Endothelial cell (in vitro differentiated cells): Measurements from ENCODE around the gene SLC6A11. TPM values are rescaled to one million over a fixed set of nuclear protein-coding genes. Genes with fewer than 3 reads are reported as not detected.

Experiments used
- DNase-seq: peaks from one replicate; pipeline ENCODE4 v3.0.0; 2021; ENCODE audit warnings: low spot score
- H3K27ac Mint-ChIP-seq: one replicate; pipeline ENCODE4 v1.8.0; 2021; ENCODE audit warnings: mixed read lengths, inconsistent platforms; ENCODE audit not compliant: unreplicated experiment
- H3K27me3 Mint-ChIP-seq: one replicate; pipeline ENCODE4 v1.8.0; 2021; ENCODE audit warnings: mild to moderate bottlenecking, moderate library complexity, mixed read lengths, inconsistent platforms; ENCODE audit not compliant: unreplicated experiment
- H3K36me3 Mint-ChIP-seq: one replicate; pipeline ENCODE4 v1.8.0; 2021; ENCODE audit warnings: mild to moderate bottlenecking, low read depth, mixed read lengths, inconsistent platforms; ENCODE audit not compliant: unreplicated experiment
- H3K4me1 Mint-ChIP-seq: one replicate; pipeline ENCODE4 v1.8.0; 2021; ENCODE audit warnings: mild to moderate bottlenecking, mixed read lengths, inconsistent platforms; ENCODE audit not compliant: unreplicated experiment
- H3K4me3 Mint-ChIP-seq: one replicate; pipeline ENCODE4 v1.8.0; 2021; ENCODE audit warnings: mild to moderate bottlenecking, mixed read lengths, inconsistent platforms; ENCODE audit not compliant: unreplicated experiment
- H3K9me3 Mint-ChIP-seq: one replicate; pipeline ENCODE4 v1.8.0; 2021; ENCODE audit warnings: mixed read lengths, inconsistent platforms; ENCODE audit not compliant: unreplicated experiment
- CTCF ChIP-seq: fragments of 200-600 bp; sonication (generic); IDR thresholded peaks from one replicate; pipeline ENCODE4 v1.5.0; 2021; ENCODE audit warnings: antibody characterized with exemption; ENCODE audit not compliant: unreplicated experiment
- total RNA-seq: library from RNA; stranded (reverse); fragmentation: NEBNext Ultra II Directional; extraction: Animal tissue kit (Norgen Biotek cat#: 25700); gene quantifications from one replicate; pipeline ENCODE4 v1.2.1, GENCODE V29; 2021; ENCODE audit not compliant: unreplicated experiment

Gene SLC6A11
- total RNA-seq, 1 donor from 2014 or later: 0.15 TPM

GRCh38 chr3:10887015-10887414 is 71.0 kb downstream of the SLC6A11 start:
- Mint-ChIP-seq H3K27me3 (peaks cover 4% of the 10 kb centered on the region), H3K9me3 (no peaks in the 10 kb centered on the region)

GRCh38 chr3:10888518-10889090 is 72.6 kb downstream of the SLC6A11 start:
- no peak overlapping the region for H3K4me3 Mint-ChIP-seq
- H3K9me3 Mint-ChIP-seq: no peaks in the 10 kb centered on the region
- TF ChIP-seq CTCF: no peak
- H3K27me3 Mint-ChIP-seq: peaks cover 1% of the 10 kb centered on the region
- no peak overlapping the region for H3K27ac Mint-ChIP-seq
- DNase-seq: no peak
- H3K36me3 Mint-ChIP-seq: no peaks in the 10 kb centered on the region
- H3K4me1 Mint-ChIP-seq: peaks cover under 1% of the 10 kb centered on the region

More at GRCh38 chr3:10887015-10887414, 71.0 kb downstream of the SLC6A11 start:
- Mint-ChIP-seq H3K4me1 (peaks cover 14% of the 10 kb centered on the region), H3K4me3 (no peak overlapping the region), H3K27ac (no peak overlapping the region), H3K36me3 (no peaks in the 10 kb centered on the region)
- DNase-seq: no peak
- TF ChIP-seq CTCF: no peak

GRCh38 chr3:10889206-10889960 is 73.4 kb downstream of the SLC6A11 start:
- Mint-ChIP-seq H3K27ac (no peak overlapping the region), H3K4me1 (no peaks in the 10 kb centered on the region), H3K4me3 (no peak overlapping the region), H3K27me3 (peaks cover 1% of the 10 kb centered on the region), H3K9me3 (no peaks in the 10 kb centered on the region), H3K36me3 (no peaks in the 10 kb centered on the region)
- TF ChIP-seq CTCF: no peak
- DNase-seq: no peak

DNA sequence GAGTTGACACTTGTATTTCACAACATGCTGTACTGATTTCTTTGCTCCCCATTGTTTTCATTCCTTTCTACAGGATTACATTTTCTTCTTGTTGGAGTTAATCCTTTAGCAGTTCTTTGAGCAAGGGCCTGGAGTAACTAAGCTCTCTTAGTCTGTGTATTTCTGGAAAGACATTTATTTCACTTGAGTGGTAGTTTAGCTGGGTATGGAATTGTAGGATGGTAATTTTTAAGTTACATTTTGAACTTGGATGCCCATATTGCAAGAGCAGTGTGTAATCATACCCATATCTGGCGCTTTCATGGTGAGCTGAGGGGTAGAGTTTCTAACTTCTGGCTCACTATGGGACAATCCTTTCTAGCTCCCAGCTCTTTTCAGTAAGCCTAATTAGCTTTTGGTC is 74.6 kb downstream of the SLC6A11 start:
- no peaks in the 10 kb centered on the region for H3K9me3 Mint-ChIP-seq
- no peak overlapping the region for H3K27ac Mint-ChIP-seq
- H3K4me3 Mint-ChIP-seq: no peak overlapping the region
- H3K36me3 Mint-ChIP-seq: no peaks in the 10 kb centered on the region
- peaks cover 4% of the 10 kb centered on the region for H3K27me3 Mint-ChIP-seq
- TF ChIP-seq CTCF: no peak
- no peak for DNase-seq
- H3K4me1 Mint-ChIP-seq: no peaks in the 10 kb centered on the region

- peaks cover 4% of the 10 kb centered on the region for H3K27me3 Mint-ChIP-seq
These were observed 76.6 kb downstream of the SLC6A11 start for GRCh38 chr3:10892622-10893021.

More at GRCh38 chr3:10892622-10893021, 76.6 kb downstream of the SLC6A11 start:
- Mint-ChIP-seq H3K4me3 (no peak overlapping the region), H3K36me3 (no peaks in the 10 kb centered on the region), H3K9me3 (no peaks in the 10 kb centered on the region), H3K4me1 (no peaks in the 10 kb centered on the region), H3K27ac (no peak overlapping the region)
- no peak for DNase-seq
- TF ChIP-seq CTCF: no peak
